Lung (tissue), 12 donors: ENCODE results near the gene ETFDH. TPM values are rescaled to one million over a fixed set of nuclear protein-coding genes. Genes with fewer than 3 reads are reported as not detected.
"Not testable (repeated sequence)": the region's sequence is repeated elsewhere in the genome, so short reads cannot be mapped to it uniquely, and the experiment has no call there.

Experiments
- ATAC-seq: fragments of 200-7000 bp; cut with Tn5 transposase; one replicate; pipeline ENCODE4 v1.9.1; 2020; ENCODE audit warnings: moderate number of reproducible peaks; ENCODE audit not compliant: insufficient read depth, low FRiP score
- DNase-seq, 3 donors: peaks; one replicate each; pipeline ENCODE4 v3.0.0-alpha.2; 2013 to 2017
- H3K27ac ChIP-seq, 2 donors: one replicate each; pipeline ENCODE4 v1.5.1; 2013; ENCODE audit warnings: mild to moderate bottlenecking in 2 of 2, moderate library complexity in 2 of 2, control low read depth in 1 of 2, inconsistent platforms in 1 of 2, low read depth in 1 of 2, low read length in 1 of 2
- H3K27me3 ChIP-seq, 3 donors: one replicate each; pipeline ENCODE4 v1.5.1; 2013; ENCODE audit warnings: low read length in 2 of 3; ENCODE audit not compliant: control insufficient read depth in 3 of 3, insufficient read depth in 3 of 3
- H3K36me3 ChIP-seq, 4 donors: one replicate each; pipeline ENCODE4 v1.5.1; 2013; ENCODE audit warnings: low read length in 4 of 4, mild to moderate bottlenecking in 1 of 4, moderate library complexity in 1 of 4; ENCODE audit not compliant: control insufficient read depth in 4 of 4, insufficient read depth in 4 of 4
- H3K4me1 ChIP-seq, 5 donors: one replicate each; pipeline ENCODE4 v1.5.1; 2013; ENCODE audit warnings: low read length in 5 of 5, mild to moderate bottlenecking in 2 of 5, moderate library complexity in 1 of 5; ENCODE audit not compliant: control insufficient read depth in 5 of 5, insufficient read depth in 5 of 5
- H3K4me3 ChIP-seq: one replicate; pipeline ENCODE4 v1.5.1; 2013; ENCODE audit warnings: mild to moderate bottlenecking, control low read depth, moderate library complexity
- H3K9ac ChIP-seq, 2 donors: one replicate each; pipeline ENCODE4 v1.5.1; 2013; ENCODE audit warnings: low read length in 2 of 2, control low read depth in 1 of 2; ENCODE audit not compliant: insufficient read depth in 1 of 2
- H3K9me3 ChIP-seq, 4 donors: one replicate each; pipeline ENCODE4 v1.5.1; 2013; ENCODE audit warnings: low read length in 3 of 4, mild to moderate bottlenecking in 1 of 4, moderate library complexity in 1 of 4; ENCODE audit not compliant: control insufficient read depth in 4 of 4, insufficient read depth in 3 of 4
- WGBS, 2 donors: extraction: QIAGEN DNeasy Blood & Tissue Kit; methylation state at CpG; one replicate each; pipeline ENCODE4 v1.1.7; 2013; 5-methylcytosine and 5-hydroxymethylcytosine counted together
- polyA plus RNA-seq, 2 donors: library from polyadenylated mRNA; stranded (reverse); fragments of 200-250 nt; gene quantifications; one replicate each; pipeline ENCODE4 v1.2.1, GENCODE V29; 2013
- total RNA-seq, 2 donors: library from RNA; depleted of rRNA in 1 of 2; stranded (reverse); fragments of >200 nt in 1 of 2; gene quantifications; one replicate each; pipeline ENCODE4 v1.2.1, GENCODE V29; 2014 to 2021
- TF ChIP-seq, protein P1 (sequence below): IDR thresholded peaks from 2 replicates; pipeline ENCODE4 v1.5.1; 2012; ENCODE audit warnings: mild to moderate bottlenecking; ENCODE audit errors: control extremely low read depth, extremely low read depth
- donor health status: control.
- donor health status: control.
- donor health status: Bipolar disorder and iron deficiency.
- donor health status: healthy.
- donor health status: DM: yes; HTN: yes; CAD: no.

Gene ETFDH
- total and polyA plus RNA-seq, 4 donors, result 13.6 to 43.8 (median 16.4) TPM

DNA sequence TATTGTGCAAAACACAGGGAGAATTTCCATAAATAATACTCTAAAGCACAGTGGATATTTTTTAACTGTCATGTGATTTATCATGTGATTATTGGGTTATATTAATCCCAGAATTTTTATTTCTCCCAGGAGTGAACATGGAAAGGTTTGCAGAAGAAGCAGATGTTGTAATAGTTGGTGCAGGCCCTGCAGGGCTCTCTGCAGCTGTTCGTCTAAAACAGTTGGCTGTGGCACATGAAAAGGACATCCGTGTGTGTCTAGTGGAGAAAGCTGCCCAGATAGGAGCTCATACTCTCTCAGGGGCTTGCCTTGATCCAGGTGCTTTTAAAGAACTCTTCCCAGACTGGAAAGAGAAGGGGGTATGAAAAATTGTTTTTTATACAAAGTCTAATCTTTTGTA is 10.0 kb downstream of the ETFDH start:
- no peaks in the 10 kb centered on the region for H3K9me3 ChIP-seq
- peaks cover 0 to 4% (median 0%) of the 10 kb centered on the region in 5 donors for H3K4me1 ChIP-seq
- no peak overlapping the region for H3K27ac ChIP-seq
- 31 to 67% methylated on average over 2 of the region's 2 CpGs for WGBS, 2 donors
- ATAC-seq (no peak), DNase-seq (no peak)
- H3K27me3 ChIP-seq, result no peaks in the 10 kb centered on the region
- H3K4me3 ChIP-seq, result no peak overlapping the region
- H3K9ac ChIP-seq, result no peak overlapping the region
- peaks cover 3 to 15% (median 8%) of the 10 kb centered on the region in 4 donors for H3K36me3 ChIP-seq
- TF ChIP-seq, protein P1, sequence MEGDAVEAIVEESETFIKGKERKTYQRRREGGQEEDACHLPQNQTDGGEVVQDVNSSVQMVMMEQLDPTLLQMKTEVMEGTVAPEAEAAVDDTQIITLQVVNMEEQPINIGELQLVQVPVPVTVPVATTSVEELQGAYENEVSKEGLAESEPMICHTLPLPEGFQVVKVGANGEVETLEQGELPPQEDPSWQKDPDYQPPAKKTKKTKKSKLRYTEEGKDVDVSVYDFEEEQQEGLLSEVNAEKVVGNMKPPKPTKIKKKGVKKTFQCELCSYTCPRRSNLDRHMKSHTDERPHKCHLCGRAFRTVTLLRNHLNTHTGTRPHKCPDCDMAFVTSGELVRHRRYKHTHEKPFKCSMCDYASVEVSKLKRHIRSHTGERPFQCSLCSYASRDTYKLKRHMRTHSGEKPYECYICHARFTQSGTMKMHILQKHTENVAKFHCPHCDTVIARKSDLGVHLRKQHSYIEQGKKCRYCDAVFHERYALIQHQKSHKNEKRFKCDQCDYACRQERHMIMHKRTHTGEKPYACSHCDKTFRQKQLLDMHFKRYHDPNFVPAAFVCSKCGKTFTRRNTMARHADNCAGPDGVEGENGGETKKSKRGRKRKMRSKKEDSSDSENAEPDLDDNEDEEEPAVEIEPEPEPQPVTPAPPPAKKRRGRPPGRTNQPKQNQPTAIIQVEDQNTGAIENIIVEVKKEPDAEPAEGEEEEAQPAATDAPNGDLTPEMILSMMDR, result no peak

DNA sequence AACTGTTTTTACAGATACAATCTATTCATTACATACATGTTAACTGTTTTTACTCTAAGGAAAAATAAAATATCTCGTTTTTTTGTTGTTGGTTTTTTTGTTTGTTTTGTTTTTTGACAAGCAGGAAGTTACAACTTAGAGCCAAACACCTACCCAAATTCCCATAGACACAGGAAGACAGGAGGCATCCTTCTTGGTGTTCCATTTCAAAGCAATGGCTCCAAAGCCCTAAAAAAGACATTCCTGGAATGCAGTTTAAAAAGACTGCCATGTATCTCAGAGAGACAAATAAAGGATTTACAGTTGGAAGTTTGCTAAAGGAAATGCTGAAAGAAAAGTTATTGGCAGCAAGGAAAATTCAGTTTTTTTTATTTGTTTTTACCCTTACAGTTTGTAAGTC is 16.7 kb downstream of the ETFDH start:
- ATAC-seq, result no peak
- peaks cover 3 to 18% (median 8%) of the 10 kb centered on the region in 4 donors for H3K36me3 ChIP-seq
- no peaks in the 10 kb centered on the region for H3K27me3 ChIP-seq
- no peaks in the 10 kb centered on the region for H3K4me1 ChIP-seq
- no peak overlapping the region for H3K4me3 ChIP-seq
- DNase-seq, result no peak
- TF ChIP-seq, protein P1, result no peak
- H3K27ac ChIP-seq, result no peak overlapping the region
- WGBS, 2 donors, result 74 to 84% methylated on average over 1 of the region's 1 CpG
- H3K9me3 ChIP-seq, result no peaks in the 10 kb centered on the region
- no peak overlapping the region for H3K9ac ChIP-seq

DNA sequence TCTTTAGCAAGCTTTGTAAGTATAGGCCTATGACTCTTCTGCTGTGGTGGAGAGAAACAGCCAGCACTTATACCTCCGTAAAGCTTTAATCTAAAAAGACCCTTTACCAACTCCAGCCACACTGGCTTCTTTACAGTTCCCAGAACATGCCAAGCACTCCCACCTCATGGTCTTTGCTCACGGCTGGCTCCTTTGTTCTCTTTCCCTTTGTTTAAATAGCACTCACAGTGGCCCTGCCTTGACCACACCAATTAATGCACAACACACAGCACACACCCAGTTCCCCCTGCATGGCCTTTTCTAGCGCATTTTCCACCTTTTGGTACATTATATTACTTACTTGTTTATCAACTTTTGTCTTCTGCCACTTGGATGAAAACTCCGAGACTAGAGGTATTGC is 32.2 kb downstream of the ETFDH start:
- no peak for ATAC-seq
- no peak for DNase-seq
- no peak overlapping the region for H3K4me3 ChIP-seq
- H3K4me1 ChIP-seq, result no peaks in the 10 kb centered on the region
- WGBS, 2 donors, result 90 to 94% methylated on average over 4 of the region's 4 CpGs
- no peak overlapping the region for H3K9ac ChIP-seq
- TF ChIP-seq, protein P1, result no peak
- peaks cover 11 to 31% (median 14%) of the 10 kb centered on the region in 4 donors for H3K36me3 ChIP-seq
- H3K27ac ChIP-seq, result no peak overlapping the region
- no peaks in the 10 kb centered on the region for H3K27me3 ChIP-seq
- no peaks in the 10 kb centered on the region for H3K9me3 ChIP-seq

DNA sequence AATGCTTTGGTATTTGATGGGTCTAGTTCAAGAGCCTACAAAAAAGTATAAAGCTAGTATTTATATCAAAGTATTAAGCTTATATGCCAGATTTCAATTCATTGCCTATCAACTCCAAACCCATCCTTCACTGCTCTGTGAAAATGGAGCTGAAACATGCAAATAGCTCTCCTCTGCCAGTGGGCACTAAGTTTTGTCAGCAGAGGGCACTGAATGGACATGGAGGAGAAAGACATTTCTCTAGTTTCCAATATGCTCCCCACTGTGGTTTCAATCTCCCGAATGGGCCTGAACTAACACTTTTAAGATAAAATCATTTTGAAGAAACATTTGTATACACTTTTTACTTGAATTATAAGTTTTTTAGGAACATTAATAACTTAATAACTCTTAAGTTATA is 38.7 kb downstream of the ETFDH start:
- Histone ChIP-seq H3K36me3 (peaks cover 12 to 40% (median 24%) of the 10 kb centered on the region in 4 donors), H3K4me3 (no peak overlapping the region), H3K4me1 (no peaks in the 10 kb centered on the region), H3K27me3 (no peaks in the 10 kb centered on the region), H3K27ac (no peak overlapping the region), H3K9ac (no peak overlapping the region), H3K9me3 (no peaks in the 10 kb centered on the region)
- TF ChIP-seq, protein P1, result no peak
- 74 to 77% methylated on average over 1 of the region's 1 CpG for WGBS, 2 donors
- ATAC-seq, result no peak
- peak in 2 of 3 donors; percentile 7 to 17 for DNase-seq

DNA sequence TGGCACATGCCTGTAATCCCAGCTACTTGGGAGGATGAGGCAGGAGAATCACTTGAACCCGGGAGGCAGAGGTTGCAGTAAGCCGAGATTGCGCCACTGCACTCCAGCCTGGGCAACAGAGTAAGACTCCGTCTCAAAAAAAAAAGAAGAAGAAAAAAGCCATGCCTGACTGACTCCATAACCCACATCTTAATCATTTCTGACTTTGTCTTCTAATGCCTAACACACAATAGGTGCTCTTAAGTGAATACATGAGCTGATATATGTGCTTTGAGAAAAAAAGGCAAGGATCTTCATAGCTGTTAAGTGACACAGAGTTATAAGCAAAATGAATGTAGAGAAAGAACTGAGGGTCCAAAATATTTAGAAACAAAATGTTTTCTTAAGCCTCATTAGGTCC is 40.5 kb downstream of the ETFDH start:
- H3K9ac ChIP-seq, H3K27me3 ChIP-seq, H3K4me3 ChIP-seq, H3K9me3 ChIP-seq, ATAC-seq, H3K27ac ChIP-seq, H3K4me1 ChIP-seq, DNase-seq: not testable (repeated sequence)
- peaks cover 16 to 39% (median 28%) of the 10 kb centered on the region in 4 donors for H3K36me3 ChIP-seq
- WGBS, 2 donors, result 72 to 90% methylated on average over 4 of the region's 4 CpGs
